K562 (cell line): ENCODE data around the gene TBX1. TPM values are rescaled to one million over a fixed set of nuclear protein-coding genes. Genes with fewer than 3 reads are reported as not detected.
A peak's percentile ranks its signal among the peaks of the same experiment; 100 is the strongest.

Source experiments
- ATAC-seq: fragments of 200-7000 bp; cut with Tn5 transposase; 3 replicates; pipeline ENCODE4 v1.9.1; 2020; ENCODE audit warnings: moderate library complexity
- BruUV-seq: library from RNA; stranded (reverse); fragments of 400-500 nt; replicated peaks from 2 replicates; lab custom pipeline; 2021; lab: Mats Ljungman, UMichigan
- CTCF ChIA-PET: fragments of 300-600 bp; formaldehyde crosslinking; extraction: SDS; loops from one replicate; lab custom pipeline; 2021; ENCODE audit warnings: low intra/inter-chr PET ratio; lab: Yijun Ruan, JAX
- POLR2A ChIA-PET: fragments of 300-600, 350-650 bp; sonication (Branson Sonifier 250); formaldehyde crosslinking; extraction: SDS; loops from one replicate; lab custom pipeline; 2021; ENCODE audit warnings: antibody characterized with exemption, inconsistent platforms; lab: Yijun Ruan, JAX
- DNase-seq, 4 experiments: peaks; one replicate each; pipeline versions ENCODE4 v3.0.0 to v3.0.0-alpha.2; 2011 to 2018; ENCODE audit warnings: low spot score in 3 of 4, mixed read lengths in 3 of 4; ENCODE audit errors: extremely low read depth in 1 of 4
- FAIRE-seq: peaks from 2 replicates; lab custom pipeline; 2011; peaks lifted over from hg19 to GRCh38; lab: Jason Lieb, UNC
- H2AFZ ChIP-seq: 2 replicates; pipeline ENCODE4 v1.6.0; 2011; ENCODE audit warnings: low read depth, low read length, control low read depth, inconsistent platforms
- H3K27ac ChIP-seq: fragments of 200-600 bp; 3 replicates; pipeline ENCODE4 v1.8.0; 2011; ENCODE audit warnings: low read depth, mild to moderate bottlenecking, control low read depth, inconsistent platforms, low read length, moderate library complexity, mixed read lengths; ENCODE audit errors: extremely low read depth
- H3K27me3 ChIP-seq, 2 experiments: fragments of 300-600 bp in 1 of 2; 2 replicates in 1 of 2; 3 replicates in 1 of 2; pipeline versions ENCODE4 v1.6.0 to v1.8.0; 2011; ENCODE audit warnings: inconsistent platforms in 2 of 2, low read length in 2 of 2, mild to moderate bottlenecking in 1 of 2, mixed read lengths in 1 of 2, moderate library complexity in 1 of 2; ENCODE audit not compliant: control insufficient read depth in 2 of 2, insufficient read depth in 2 of 2
- H3K36me3 ChIP-seq: fragments of 300-600 bp; 3 replicates; pipeline ENCODE4 v1.8.0; 2011; ENCODE audit warnings: mild to moderate bottlenecking, low read length, inconsistent platforms; ENCODE audit not compliant: control insufficient read depth, insufficient read depth
- H3K4me1 ChIP-seq, 2 experiments: fragments of 200-600 bp in 1 of 2; replicated peaks in 1 of 2; 2 replicates in 1 of 2; 3 replicates in 1 of 2; pipeline versions ENCODE4 v1.5.1 to v1.8.0; 2011; ENCODE audit warnings: inconsistent platforms in 2 of 2, low read length in 2 of 2, mild to moderate bottlenecking in 1 of 2, mixed read lengths in 1 of 2, moderate library complexity in 1 of 2; ENCODE audit not compliant: control insufficient read depth in 2 of 2, insufficient read depth in 2 of 2
- H3K4me2 ChIP-seq: 2 replicates; pipeline ENCODE4 v1.6.1; 2011; ENCODE audit warnings: low read length, control low read depth, inconsistent platforms, mixed read lengths; ENCODE audit not compliant: insufficient read depth
- H3K4me3 ChIP-seq: fragments of 200-600 bp; sonication (generic), shearing (Covaris generic); 2 replicates; pipeline ENCODE4 v1.5.1; 2016; ENCODE audit warnings: control low read depth, inconsistent platforms
- H3K79me2 ChIP-seq: fragments of 200-600 bp; 3 replicates; pipeline ENCODE4 v1.8.0; 2011; ENCODE audit warnings: low read length, inconsistent platforms; ENCODE audit not compliant: control insufficient read depth, insufficient read depth
- H3K9ac ChIP-seq, 2 experiments: 2 replicates each; pipeline versions ENCODE4 v1.6.0 to v1.6.1; 2011; ENCODE audit warnings: low read depth in 2 of 2, low read length in 2 of 2, control low read depth in 1 of 2, inconsistent platforms in 1 of 2, mild to moderate bottlenecking in 1 of 2, mixed read lengths in 1 of 2; ENCODE audit not compliant: insufficient read depth in 1 of 2
- H3K9me1 ChIP-seq: one replicate; pipeline ENCODE4 v1.6.0; 2011; ENCODE audit warnings: inconsistent platforms, mild to moderate bottlenecking, low read length, moderate library complexity; ENCODE audit not compliant: control insufficient read depth, insufficient read depth
- H3K9me3 ChIP-seq: replicated peaks from 2 replicates; pipeline ENCODE4 v1.5.1; 2011; ENCODE audit warnings: low read depth, low read length, inconsistent platforms; ENCODE audit not compliant: control insufficient read depth, insufficient read depth
- H4K20me1 ChIP-seq: replicated peaks from 2 replicates; pipeline ENCODE4 v1.6.1; 2011; ENCODE audit warnings: low read length, inconsistent platforms, mixed read lengths; ENCODE audit not compliant: control insufficient read depth, insufficient read depth
- CBX8 ChIP-seq: fragments of 200-600 bp; sonication (generic); IDR thresholded peaks from 2 replicates; pipeline ENCODE4 v1.6.1; 2012; ENCODE audit warnings: borderline replicate concordance, mixed run types, low read depth, mild to moderate bottlenecking, moderate library complexity, mixed read lengths, low read length, control low read depth, inconsistent platforms; ENCODE audit not compliant: poor library complexity, severe bottlenecking; ENCODE audit errors: extremely low read depth
- CEBPG ChIP-seq, 3 experiments: fragments of 200-800 bp in 1 of 3; sonication (Bioruptor generic) in 1 of 3; sonication (generic) in 1 of 3; formaldehyde crosslinking in 1 of 3; IDR thresholded peaks in 2 of 3; conservative IDR thresholded peaks in 1 of 3; 2 replicates each; pipeline versions ENCODE4 v1.6.1 to v1.8.0; 2016 to 2022; ENCODE audit warnings: missing compliant biosample characterization in 2 of 3, missing genetic modification characterization in 2 of 3, mild to moderate bottlenecking in 1 of 3, missing genetic modification reagents in 1 of 3
- EHMT2 ChIP-seq: fragments of 450-650 bp; IDR thresholded peaks from 2 replicates; pipeline ENCODE4 v1.6.1; 2018; ENCODE audit warnings: antibody characterized with exemption
- KDM5B ChIP-seq: fragments of 200-600 bp; sonication (generic); IDR thresholded peaks from 2 replicates; pipeline ENCODE4 v1.6.1; 2012; ENCODE audit warnings: low read depth, mild to moderate bottlenecking, moderate library complexity, low read length, control low read depth, inconsistent platforms; ENCODE audit not compliant: insufficient replicate concordance
- NCOA4 ChIP-seq: fragments of 450-650 bp; IDR thresholded peaks from 2 replicates; pipeline ENCODE4 v1.6.1; 2018; ENCODE audit warnings: mild to moderate bottlenecking; ENCODE audit not compliant: partially characterized antibody
- PATZ1 ChIP-seq: fragments of 250-450 bp; sonication (Bioruptor Pico); IDR thresholded peaks from 2 replicates; pipeline ENCODE4 v1.5.0; 2020; ENCODE audit warnings: mild to moderate bottlenecking, borderline replicate concordance
- PHB2 ChIP-seq: fragments of 450-650 bp; IDR thresholded peaks from 2 replicates; pipeline ENCODE4 v1.6.1; 2017; ENCODE audit warnings: low read depth
- PHF21A ChIP-seq: fragments of 450-650 bp; IDR thresholded peaks from 2 replicates; pipeline ENCODE4 v1.6.1; 2017; ENCODE audit warnings: low read depth, borderline replicate concordance
- SAP30 ChIP-seq: fragments of 200-600 bp; sonication (generic); IDR thresholded peaks from 2 replicates; pipeline ENCODE4 v1.6.1; 2012; ENCODE audit warnings: borderline replicate concordance, low read depth, mild to moderate bottlenecking, moderate library complexity, low read length, control low read depth, inconsistent platforms; ENCODE audit not compliant: insufficient read depth, poor library complexity, severe bottlenecking
- SIX5 ChIP-seq, 2 experiments: IDR thresholded peaks; 2 replicates each; pipeline ENCODE4 v1.6.1; 2011; ENCODE audit warnings: low read length in 2 of 2, borderline replicate concordance in 1 of 2, low read depth in 1 of 2, mild to moderate bottlenecking in 1 of 2, moderate library complexity in 1 of 2; ENCODE audit not compliant: insufficient read depth in 1 of 2
- SOX6 ChIP-seq: fragments of 450-650 bp; IDR thresholded peaks from 2 replicates; pipeline ENCODE4 v1.6.1; 2014; ENCODE audit warnings: mild to moderate bottlenecking
- TSHZ1 ChIP-seq: fragments of 250-450 bp; sonication (Bioruptor Pico); IDR thresholded peaks from 2 replicates; pipeline ENCODE4 v1.4.0; 2020; ENCODE audit warnings: mild to moderate bottlenecking, moderate library complexity
- ZKSCAN1 ChIP-seq: fragments of 150-350 bp; IDR thresholded peaks from 2 replicates; pipeline ENCODE4 v1.6.1; 2016; ENCODE audit warnings: low read depth, low read length
- WGBS: fragments of 100-300 bp; shearing (Covaris generic); methylation state at CpG from one replicate; pipeline ENCODE4 v1.1.6; 2016; ENCODE audit warnings: low coverage, mixed read lengths; ENCODE audit not compliant: insufficient coverage; ENCODE audit errors: missing lambda C conversion rate; 5-methylcytosine and 5-hydroxymethylcytosine counted together
- in situ Hi-C: fragments of 300-500 bp; cut with MboI; formaldehyde crosslinking; loops from 4 replicates; pipeline ENCODE4 v1.15.0; 2018; ENCODE audit warnings: inconsistent platforms, mixed read lengths
- intact Hi-C: fragments of 100-400 bp; cut with micrococcal nuclease; formaldehyde crosslinking; loops from 2 replicates; pipeline ENCODE4 v1.14.2; 2022
- polyA plus RNA-seq, 8 experiments: library from polyadenylated mRNA; depleted of rRNA in 4 of 8; stranded (reverse) in 5 of 8; unstranded in 3 of 8; fragments of >200 nt; fragmentation: Nextera tagmentation in 2 of 8; fragmentation: Illumina TruSeq in 1 of 8; extraction: Ambion mirVana in 2 of 8; extraction: Trizol in 1 of 8; gene quantifications; 2 replicates each; pipeline versions ENCODE4 v1.2.1 to v1.2.3, GENCODE V29; 2011 to 2014; ENCODE audit warnings: inconsistent platforms in 1 of 8, missing spikeins in 1 of 8
- total RNA-seq, 7 experiments: library from RNA; depleted of rRNA in 6 of 7; stranded (reverse); fragments of >200 nt in 6 of 7; fragmentation: Illumina TruSeq in 2 of 7; extraction: Trizol in 2 of 7; gene quantifications; 2 replicates each; pipeline versions ENCODE4 v1.2.1 to v1.2.3, GENCODE V29; 2011 to 2021; ENCODE audit warnings: low replicate concordance in 1 of 7

Gene TBX1
- total and polyA plus RNA-seq, 9 of the 15 experiments (the other 6 are each of a cell fraction or from before 2014, with no cell fraction given): 0.07 to 35.0 (median 3.9) TPM

GRCh38 chr22:19716041-19716828, 44.3 kb upstream of the TBX1 start:
- no peaks in the 10 kb centered on the region for H3K9me3 ChIP-seq
- 57% methylated on average over 11 of the region's 11 CpGs for WGBS
- intact Hi-C loops (loop anchor here (5.0 to 10.0 kb wide), 2 partner anchors 51 to 239 kb away; partner anchors contain the start of genes CDC45 and UFD1), in situ Hi-C loops (no loop called here)
- peaks cover 22% of the 10 kb centered on the region for H4K20me1 ChIP-seq
- no TSS peak for BruUV-seq
- FAIRE-seq (no peak), ATAC-seq (no peak), DNase-seq (no peak)
- peaks cover 0 to 10% of the 10 kb centered on the region in 2 experiments; a peak in 3 of 5 replicates for H3K27me3 ChIP-seq
- ChIA-PET CTCF (interaction anchor here (4.5 kb wide), 1 partner anchor 36 kb away, joined by 113 read pairs; no protein-coding TSS in a partner anchor), POLR2A (interaction anchor here (0.5 to 1.8 kb wide), 12 partner anchors 13 to 573 kb away, joined by 3 to 8 read pairs (median 3); no protein-coding TSS in a partner anchor)
- H3K9me1 ChIP-seq: peaks cover 18% of the 10 kb centered on the region
- peaks cover 33% of the 10 kb centered on the region for H3K79me2 ChIP-seq
- peaks cover 20% of the 10 kb centered on the region for H3K36me3 ChIP-seq
- H3K9ac ChIP-seq: peak overlapping the region in 1 of 2 experiments; percentile 28; a peak in 2 of 4 replicates
- H2AFZ ChIP-seq: no peak overlapping the region
- no peak overlapping the region for H3K4me2 ChIP-seq
- no peak overlapping the region for H3K4me3 ChIP-seq
- peaks cover 46 to 83% of the 10 kb centered on the region in 2 experiments for H3K4me1 ChIP-seq
- no peak overlapping the region for H3K27ac ChIP-seq
- TF ChIP-seq ZKSCAN1 (peak; percentile 33; the same call in 1 of the 2 replicates), SAP30 (peak; percentile 41), PATZ1 (CRISPR knock-in tag) (no peak), CEBPG (CRISPR knock-in tag; IDR thresholded peaks at IDR 0.05) (no peak), CEBPG (tag; conservative IDR thresholded peaks at IDR 0.05 in 1 of 2, IDR thresholded peaks at IDR 0.05 in 1 of 2) (no peak), PHF21A (no peak), TSHZ1 (CRISPR knock-in tag) (no peak), EHMT2 (no peak), NCOA4 (no peak), KDM5B (peak; percentile 24), SIX5 (IDR thresholded peaks at IDR 0.05; ENCODE audit: borderline replicate concordance in 1 of 2, insufficient read depth in 1 of 2, low read depth in 1 of 2, low read length in 2 of 2) (peak in 1 of 2 experiments; percentile 1; a peak in 1 of 4 replicates), PHB2 (no peak), CBX8 (no peak), SOX6 (no peak)
